NCI-H526 treated with DMSO at 0.1 percent for 48 hours (cell line): Measurements from ENCODE around the gene RBM34.
"Not testable (repeated sequence)": the region's sequence is repeated elsewhere in the genome, so short reads cannot be mapped to it uniquely, and the experiment has no call there.

Experiments used
- DNase-seq: peaks from one replicate; lab custom pipeline; 2025; lab: John Stamatoyannopoulos, UW

RBM34 gene

DNA sequence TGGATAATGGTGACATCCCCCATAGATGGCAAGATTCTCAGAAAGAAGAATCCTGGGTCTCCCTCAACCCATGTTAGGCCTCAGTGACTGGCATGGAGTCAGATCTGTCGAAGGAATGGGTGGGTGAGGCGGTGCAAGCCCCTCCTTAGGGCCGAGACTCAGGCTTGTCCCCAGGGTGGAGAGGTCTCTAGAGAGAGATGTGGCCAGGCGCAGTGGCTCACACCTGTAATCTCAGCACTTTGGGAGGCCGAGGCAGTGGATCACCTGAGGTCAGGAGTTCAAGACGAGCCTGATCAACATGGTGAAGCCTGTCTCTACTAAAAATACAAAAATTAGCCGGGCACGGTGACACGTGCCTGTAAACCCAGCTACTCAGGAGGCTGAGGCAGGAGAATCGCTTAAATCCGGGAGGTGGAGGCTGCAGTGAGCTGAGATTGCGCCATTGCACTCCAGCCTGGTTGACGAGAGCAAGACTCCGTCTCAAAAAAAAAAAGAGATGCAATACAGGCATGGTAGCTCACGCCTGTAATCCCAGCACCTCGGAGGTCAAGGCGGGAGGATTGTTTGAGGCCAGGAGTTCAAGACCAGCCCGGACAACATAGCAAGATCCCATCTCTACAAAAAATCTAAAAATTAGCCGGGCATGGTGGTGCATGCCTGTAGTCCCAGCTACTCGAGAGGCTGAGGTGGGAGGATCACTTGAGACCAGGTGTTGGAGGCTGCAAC, 69.6 kb downstream of the RBM34 start:
- DNase-seq, result not testable (repeated sequence)

GRCh38 chr1:235090406-235091069, 70.5 kb downstream of the RBM34 start:
- DNase-seq, result no peak

- DNase-seq, result no peak
These were observed 72.1 kb downstream of the RBM34 start for GRCh38 chr1:235088907-235089306.

GRCh38 chr1:235088430-235088829, 72.6 kb downstream of the RBM34 start:
- no peak for DNase-seq

- DNase-seq, result no peak
These were observed 73.1 kb downstream of the RBM34 start for GRCh38 chr1:235087906-235088305.

- DNase-seq, result not testable (repeated sequence)
These were observed 75.5 kb downstream of the RBM34 start for GRCh38 chr1:235085411-235086117.
